ENCODE data around the gene PXMP4. TPM values are rescaled to one million over a fixed set of nuclear protein-coding genes. Genes with fewer than 3 reads are reported as not detected.

PXMP4 gene
- total and polyA plus RNA-seq, 5 donors from 2014 or later = 5.3 to 14.5 (median 11.4) TPM

GRCh38 chr20:33673114-33673409, 47.0 kb downstream of the PXMP4 start:
- Mint-ChIP-seq H3K27me3 (no peaks in the 10 kb centered on the region), H3K36me3 (no peaks in the 10 kb centered on the region), H3K4me3 (peak overlapping the region; percentile 85 to 91 (median 86)), H3K9me3 (no peaks in the 10 kb centered on the region), H3K27ac (peak overlapping the region in 2 of 3 donors; percentile 64 to 85), H3K4me1 (peaks cover 5 to 49% (median 10%) of the 10 kb centered on the region in 4 donors)
- DNase-seq (no peak), ATAC-seq (ENCODE audit: low read depth in 2 of 2) (no peak)
- Histone ChIP-seq H3K27me3 (ENCODE audit: control insufficient read depth, insufficient read depth, low read length) (no peaks in the 10 kb centered on the region), H3K27ac (ENCODE audit: insufficient read depth, low read length, poor library complexity, severe bottlenecking) (no peak overlapping the region), H3K4me1 (ENCODE audit: control insufficient read depth, insufficient read depth, low read length, poor library complexity, severe bottlenecking) (peaks cover 29% of the 10 kb centered on the region), H3K4me3 (ENCODE audit: low read depth, low read length) (peak overlapping the region; percentile 19), H3K9me3 (ENCODE audit: control insufficient read depth in 2 of 2, low read length in 2 of 2) (no peaks in the 10 kb centered on the region), H3K36me3 (ENCODE audit: control insufficient read depth, insufficient read depth, low read length) (no peaks in the 10 kb centered on the region)

DNA sequence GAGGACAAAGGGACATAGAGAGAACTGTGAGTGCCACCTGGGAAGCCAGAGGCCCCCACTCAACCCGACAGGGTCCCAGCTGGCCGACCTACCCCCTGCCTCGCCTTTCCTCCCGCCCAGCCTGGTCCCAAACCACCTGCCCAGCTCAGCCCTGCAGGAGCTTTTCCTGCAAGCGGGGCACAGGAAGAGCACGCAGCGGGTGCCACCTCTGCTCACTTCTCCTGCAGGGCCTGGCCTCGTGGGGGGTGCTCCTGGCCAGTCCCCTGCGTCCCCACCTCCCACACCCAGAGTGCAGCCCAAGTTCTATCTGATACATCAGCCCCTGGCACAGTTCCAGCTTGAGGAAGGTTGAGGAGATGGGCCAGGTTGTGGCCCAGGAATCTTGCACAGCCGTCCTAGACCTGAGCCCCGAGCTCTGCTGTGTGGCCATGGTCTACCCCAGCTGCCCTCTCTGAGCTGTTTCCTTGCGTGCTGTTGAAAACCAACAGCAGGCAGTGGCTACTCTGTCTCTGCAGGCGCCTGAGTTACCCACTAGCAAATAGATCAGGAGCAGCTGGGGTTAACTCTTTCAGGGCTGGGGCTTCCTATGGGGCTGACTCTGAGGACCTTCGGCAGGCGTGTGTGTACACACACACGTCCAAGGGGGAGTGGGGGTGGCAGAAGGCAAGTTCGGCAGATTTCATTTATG, 47.5 kb downstream of the PXMP4 start:
- H3K4me3 Mint-ChIP-seq = peak overlapping the region; percentile 12 to 86 (median 84)
- Histone ChIP-seq H3K36me3 (ENCODE audit: control insufficient read depth, insufficient read depth, low read length) (no peaks in the 10 kb centered on the region), H3K4me1 (ENCODE audit: control insufficient read depth, insufficient read depth, low read length, poor library complexity, severe bottlenecking) (peaks cover 32% of the 10 kb centered on the region), H3K4me3 (ENCODE audit: low read depth, low read length) (no peak overlapping the region), H3K27ac (ENCODE audit: insufficient read depth, low read length, poor library complexity, severe bottlenecking) (no peak overlapping the region), H3K27me3 (ENCODE audit: control insufficient read depth, insufficient read depth, low read length) (no peaks in the 10 kb centered on the region), H3K9me3 (ENCODE audit: control insufficient read depth in 2 of 2, low read length in 2 of 2) (no peaks in the 10 kb centered on the region)
- DNase-seq = no peak
- peaks cover 5 to 45% (median 10%) of the 10 kb centered on the region in 4 donors for H3K4me1 Mint-ChIP-seq
- no peaks in the 10 kb centered on the region for H3K36me3 Mint-ChIP-seq
- peak overlapping the region in 2 of 3 donors; percentile 64 to 85 for H3K27ac Mint-ChIP-seq
- ATAC-seq (ENCODE audit: low read depth in 2 of 2) = no peak
- no peaks in the 10 kb centered on the region for H3K27me3 Mint-ChIP-seq
- H3K9me3 Mint-ChIP-seq = no peaks in the 10 kb centered on the region

DNA sequence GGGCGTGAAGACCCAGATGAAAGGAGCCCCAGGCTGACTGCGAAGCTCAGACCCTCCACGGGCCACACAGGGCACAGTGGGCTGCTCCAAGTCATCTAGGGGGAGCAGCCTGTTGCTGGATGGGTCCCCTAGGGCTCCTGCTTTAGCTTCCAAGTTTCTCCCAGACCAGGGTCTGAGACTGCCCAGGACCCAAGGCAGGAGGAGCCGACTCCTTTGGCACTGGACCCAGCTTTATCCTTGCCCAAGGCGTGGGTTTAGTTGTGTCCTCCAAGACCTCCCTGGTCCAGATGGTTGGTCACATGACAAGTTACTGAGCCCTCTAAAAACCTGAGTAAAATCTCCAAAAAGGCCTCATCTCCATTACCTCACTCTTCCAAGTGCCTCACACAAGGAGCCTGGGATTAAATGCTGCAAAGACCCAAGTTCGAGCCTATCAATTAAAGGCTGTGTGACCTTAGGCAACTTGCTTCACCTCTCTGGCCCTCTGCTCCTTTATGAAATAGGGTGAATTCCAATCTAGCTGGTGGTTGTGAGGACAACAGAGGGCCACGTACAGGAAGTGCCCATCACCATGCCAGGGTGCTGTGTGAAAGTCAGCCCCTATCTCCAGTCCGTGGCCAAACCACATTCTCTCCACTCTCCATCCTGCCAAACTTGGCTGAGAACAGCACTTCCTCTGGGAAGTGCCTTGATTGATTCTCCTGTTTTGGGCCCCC, 48.4 kb downstream of the PXMP4 start:
- no peaks in the 10 kb centered on the region for H3K36me3 Mint-ChIP-seq
- peaks cover 6 to 41% (median 10%) of the 10 kb centered on the region in 4 donors for H3K4me1 Mint-ChIP-seq
- Histone ChIP-seq H3K27ac (ENCODE audit: insufficient read depth, low read length, poor library complexity, severe bottlenecking) (no peak overlapping the region), H3K36me3 (ENCODE audit: control insufficient read depth, insufficient read depth, low read length) (no peaks in the 10 kb centered on the region), H3K4me1 (ENCODE audit: control insufficient read depth, insufficient read depth, low read length, poor library complexity, severe bottlenecking) (peaks cover 38% of the 10 kb centered on the region), H3K27me3 (ENCODE audit: control insufficient read depth, insufficient read depth, low read length) (no peaks in the 10 kb centered on the region), H3K4me3 (ENCODE audit: low read depth, low read length) (no peak overlapping the region), H3K9me3 (ENCODE audit: control insufficient read depth in 2 of 2, low read length in 2 of 2) (no peaks in the 10 kb centered on the region)
- H3K27ac Mint-ChIP-seq = peak overlapping the region in 1 of 3 donors; percentile 13
- H3K4me3 Mint-ChIP-seq = peak overlapping the region in 3 of 4 donors; percentile 19 to 86 (median 32)
- H3K27me3 Mint-ChIP-seq = no peaks in the 10 kb centered on the region
- DNase-seq (no peak), ATAC-seq (ENCODE audit: low read depth in 2 of 2) (no peak)
- H3K9me3 Mint-ChIP-seq = no peaks in the 10 kb centered on the region

DNA sequence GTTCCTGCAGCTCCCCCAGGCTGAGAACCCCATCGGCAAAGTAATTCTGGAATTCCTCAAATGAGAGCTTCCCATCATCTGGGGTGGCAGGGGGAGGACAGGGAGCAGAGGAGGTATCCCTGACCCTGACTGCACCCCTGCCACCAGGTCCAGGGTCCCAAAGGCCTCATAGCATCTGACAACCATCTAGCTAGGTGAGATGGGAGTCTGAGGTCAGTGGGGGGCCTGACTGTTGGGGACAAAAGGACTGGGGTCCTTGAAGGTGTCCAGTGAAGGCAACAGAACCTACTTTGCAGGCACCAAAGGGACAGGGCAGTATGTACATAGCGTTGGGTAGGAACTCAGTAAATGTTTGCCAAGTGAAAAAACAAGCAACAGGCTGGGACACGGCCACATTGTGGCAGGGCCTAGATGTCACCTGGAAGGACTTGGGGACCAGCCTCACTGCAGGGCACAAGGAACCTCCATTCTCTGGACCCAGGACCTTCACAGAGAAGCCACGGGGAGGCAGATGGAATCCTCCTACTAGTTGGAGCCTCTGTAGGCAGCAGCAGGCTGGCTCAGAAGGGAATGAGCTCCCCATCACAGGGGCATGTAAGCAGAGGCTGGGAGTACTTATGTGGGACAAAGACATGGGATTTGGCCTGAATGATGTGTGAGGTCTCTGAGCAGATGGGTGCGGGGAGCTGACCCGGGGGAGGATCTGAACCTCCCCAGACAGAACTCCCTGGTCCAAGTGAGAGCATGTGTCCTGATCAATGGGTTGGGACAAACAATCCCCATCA, 49.2 kb downstream of the PXMP4 start:
- H3K27me3 Mint-ChIP-seq = no peaks in the 10 kb centered on the region
- H3K27ac ChIP-seq (ENCODE audit: insufficient read depth, low read length, poor library complexity, severe bottlenecking) = no peak overlapping the region
- peaks cover 46% of the 10 kb centered on the region for H3K4me1 ChIP-seq (ENCODE audit: control insufficient read depth, insufficient read depth, low read length, poor library complexity, severe bottlenecking)
- ATAC-seq (ENCODE audit: low read depth in 2 of 2) = no peak
- H3K27me3 ChIP-seq (ENCODE audit: control insufficient read depth, insufficient read depth, low read length) = no peaks in the 10 kb centered on the region
- H3K27ac Mint-ChIP-seq = peak overlapping the region in 1 of 3 donors; percentile 42
- no peaks in the 10 kb centered on the region for H3K9me3 ChIP-seq (ENCODE audit: control insufficient read depth in 2 of 2, low read length in 2 of 2)
- H3K36me3 Mint-ChIP-seq = no peaks in the 10 kb centered on the region
- H3K36me3 ChIP-seq (ENCODE audit: control insufficient read depth, insufficient read depth, low read length) = no peaks in the 10 kb centered on the region
- H3K9me3 Mint-ChIP-seq = no peaks in the 10 kb centered on the region
- H3K4me3 Mint-ChIP-seq = peak overlapping the region in 2 of 4 donors; percentile 80 to 86
- peaks cover 10 to 44% (median 14%) of the 10 kb centered on the region in 4 donors for H3K4me1 Mint-ChIP-seq
- no peak for DNase-seq
- no peak overlapping the region for H3K4me3 ChIP-seq (ENCODE audit: low read depth, low read length)

DNA sequence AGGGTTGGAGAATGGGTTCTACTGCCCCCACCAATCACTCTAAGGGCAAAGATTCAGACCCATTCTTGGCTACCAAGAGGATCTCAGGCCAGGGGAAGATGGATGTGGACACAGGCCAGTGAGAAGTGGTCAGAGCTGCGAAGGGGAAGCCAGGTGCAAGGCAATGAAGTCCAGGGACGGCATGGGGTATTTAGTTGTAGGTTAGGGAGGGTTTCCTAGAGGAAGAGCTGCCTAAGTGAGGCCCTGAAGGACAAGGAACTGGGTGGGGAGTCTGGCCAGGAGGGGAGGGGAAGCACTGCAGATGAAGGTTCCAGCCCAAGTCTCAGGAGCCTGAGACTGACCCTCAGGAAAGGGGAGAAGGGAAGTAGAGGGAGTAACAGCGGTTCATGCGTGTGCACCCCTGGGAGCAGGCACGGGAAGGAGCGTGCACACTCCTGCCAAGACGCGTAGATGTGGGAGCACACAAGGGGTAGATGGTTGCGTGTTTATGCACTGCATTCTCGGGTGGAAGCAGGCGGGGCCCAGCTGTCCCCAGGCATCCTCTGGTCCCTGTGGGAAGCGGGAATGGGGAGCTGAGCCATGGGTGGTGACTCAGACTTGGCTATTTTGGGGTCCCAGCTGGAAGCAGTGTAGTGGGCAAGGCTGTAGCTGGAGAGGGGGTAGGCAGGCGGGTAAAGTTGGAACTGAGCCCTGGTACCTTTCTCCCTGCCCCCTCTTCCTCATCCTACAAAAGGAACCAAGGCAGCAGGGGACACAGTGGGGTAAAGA, 50.1 kb downstream of the PXMP4 start:
- Histone ChIP-seq H3K36me3 (ENCODE audit: control insufficient read depth, insufficient read depth, low read length) (no peaks in the 10 kb centered on the region), H3K9me3 (ENCODE audit: control insufficient read depth in 2 of 2, low read length in 2 of 2) (no peaks in the 10 kb centered on the region), H3K27me3 (ENCODE audit: control insufficient read depth, insufficient read depth, low read length) (no peaks in the 10 kb centered on the region), H3K4me1 (ENCODE audit: control insufficient read depth, insufficient read depth, low read length, poor library complexity, severe bottlenecking) (peaks cover 49% of the 10 kb centered on the region), H3K27ac (ENCODE audit: insufficient read depth, low read length, poor library complexity, severe bottlenecking) (no peak overlapping the region), H3K4me3 (ENCODE audit: low read depth, low read length) (no peak overlapping the region)
- DNase-seq = no peak
- H3K9me3 Mint-ChIP-seq = no peaks in the 10 kb centered on the region
- no peaks in the 10 kb centered on the region for H3K36me3 Mint-ChIP-seq
- H3K4me1 Mint-ChIP-seq = peaks cover 8 to 46% (median 14%) of the 10 kb centered on the region in 4 donors
- no peak for ATAC-seq (ENCODE audit: low read depth in 2 of 2)
- H3K4me3 Mint-ChIP-seq = peak overlapping the region in 2 of 4 donors; percentile 28 to 97
- no peaks in the 10 kb centered on the region for H3K27me3 Mint-ChIP-seq
- peak overlapping the region in 1 of 3 donors; percentile 65 for H3K27ac Mint-ChIP-seq

DNA sequence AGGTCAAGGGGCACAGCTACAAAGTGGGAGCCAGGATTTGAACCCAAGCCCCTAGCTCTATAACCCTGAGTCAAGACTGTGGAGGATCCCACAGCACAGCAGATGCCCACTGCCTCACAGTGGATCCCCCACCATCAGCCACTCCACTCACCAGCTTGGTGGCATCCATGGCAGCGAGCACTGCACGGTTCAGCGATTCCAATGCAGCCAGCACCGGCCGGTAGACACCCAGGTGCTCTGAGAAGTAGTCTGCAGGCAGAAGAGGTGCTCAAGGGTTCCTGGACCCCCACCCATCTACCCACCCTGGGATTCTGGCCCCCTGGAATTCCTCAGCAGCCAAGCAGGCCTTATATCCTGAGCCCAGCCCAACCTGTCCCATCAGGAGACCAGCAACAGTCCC, 50.9 kb downstream of the PXMP4 start:
- peaks cover 11 to 49% (median 19%) of the 10 kb centered on the region in 4 donors for H3K4me1 Mint-ChIP-seq
- ATAC-seq (ENCODE audit: low read depth in 2 of 2) (no peak), DNase-seq (no peak)
- peak overlapping the region; percentile 28 to 97 (median 42) for H3K4me3 Mint-ChIP-seq
- H3K9me3 Mint-ChIP-seq = no peaks in the 10 kb centered on the region
- Histone ChIP-seq H3K4me3 (ENCODE audit: low read depth, low read length) (no peak overlapping the region), H3K36me3 (ENCODE audit: control insufficient read depth, insufficient read depth, low read length) (no peaks in the 10 kb centered on the region), H3K27me3 (ENCODE audit: control insufficient read depth, insufficient read depth, low read length) (no peaks in the 10 kb centered on the region), H3K4me1 (ENCODE audit: control insufficient read depth, insufficient read depth, low read length, poor library complexity, severe bottlenecking) (peaks cover 50% of the 10 kb centered on the region), H3K27ac (ENCODE audit: insufficient read depth, low read length, poor library complexity, severe bottlenecking) (no peak overlapping the region), H3K9me3 (ENCODE audit: control insufficient read depth in 2 of 2, low read length in 2 of 2) (no peaks in the 10 kb centered on the region)
- peak overlapping the region in 2 of 3 donors; percentile 22 to 72 for H3K27ac Mint-ChIP-seq
- no peaks in the 10 kb centered on the region for H3K27me3 Mint-ChIP-seq
- H3K36me3 Mint-ChIP-seq = no peaks in the 10 kb centered on the region

- Histone ChIP-seq H3K9me3 (ENCODE audit: control insufficient read depth in 2 of 2, low read length in 2 of 2) (no peaks in the 10 kb centered on the region), H3K4me3 (ENCODE audit: low read depth, low read length) (no peak overlapping the region)
- no peak for ATAC-seq (ENCODE audit: low read depth in 2 of 2)
Observed at GRCh38 chr20:33668466-33669155, 51.5 kb downstream of the PXMP4 start.

More at GRCh38 chr20:33668466-33669155, 51.5 kb downstream of the PXMP4 start:
- peak overlapping the region in 3 of 4 donors; percentile 46 to 97 (median 84) for H3K4me3 Mint-ChIP-seq
- no peaks in the 10 kb centered on the region for H3K36me3 ChIP-seq (ENCODE audit: control insufficient read depth, insufficient read depth, low read length)
- H3K27me3 ChIP-seq (ENCODE audit: control insufficient read depth, insufficient read depth, low read length) = no peaks in the 10 kb centered on the region
- peaks cover 52% of the 10 kb centered on the region for H3K4me1 ChIP-seq (ENCODE audit: control insufficient read depth, insufficient read depth, low read length, poor library complexity, severe bottlenecking)
- DNase-seq = no peak
- H3K27ac Mint-ChIP-seq = peak overlapping the region in 2 of 3 donors; percentile 22 to 72
- no peaks in the 10 kb centered on the region for H3K36me3 Mint-ChIP-seq
- H3K27ac ChIP-seq (ENCODE audit: insufficient read depth, low read length, poor library complexity, severe bottlenecking) = no peak overlapping the region
- H3K9me3 Mint-ChIP-seq = no peaks in the 10 kb centered on the region
- H3K27me3 Mint-ChIP-seq = no peaks in the 10 kb centered on the region
- peaks cover 11 to 50% (median 20%) of the 10 kb centered on the region in 4 donors for H3K4me1 Mint-ChIP-seq
